Tibial nerve (tissue), 4 donors: ENCODE results near the gene KIF21A.

Experiments used
- CTCF ChIP-seq, 5 experiments: fragments of 200-600 bp in 3 of 5; fragments of 450-650 bp in 2 of 5; sonication (generic) in 3 of 5; IDR thresholded peaks; one replicate each; pipeline ENCODE4 v1.5.1; 2016 to 2019; ENCODE audit warnings: antibody characterized with exemption in 5 of 5, mild to moderate bottlenecking in 3 of 5, moderate library complexity in 2 of 5
- EP300 ChIP-seq, 2 donors: sonication (generic); formaldehyde crosslinking; IDR thresholded peaks; one replicate each; pipeline ENCODE4 v1.6.1; 2017; ENCODE audit warnings: antibody characterized with exemption in 2 of 2, mild to moderate bottlenecking in 1 of 2

GRCh38 chr12:39278426-39278825 lies 164.5 kb downstream of the KIF21A start:
- TF ChIP-seq CTCF (IDR thresholded peaks at IDR 0.05) (no peak), EP300 (IDR thresholded peaks at IDR 0.05) (no peak)
